Spleen (tissue), 7 donors: ENCODE data around the gene NPHP4.
A peak's percentile ranks its signal among the peaks of the same experiment; 100 is the strongest.
"Not testable (repeated sequence)": the region's sequence is repeated elsewhere in the genome, so short reads cannot be mapped to it uniquely, and the experiment has no call there.

Experiments used
- CTCF ChIP-seq, 11 experiments: fragments of 200-600 bp in 7 of 11; fragments of 450-650 bp in 4 of 11; sonication (generic) in 4 of 11; IDR thresholded peaks in 8 of 11; conservative IDR thresholded peaks in 3 of 11; 1 replicate in 7 of 11; 2 replicates in 4 of 11; pipeline versions ENCODE4 v1.4.0 to v1.8.0; 2016 to 2021; ENCODE audit warnings: antibody characterized with exemption in 11 of 11, inconsistent platforms in 4 of 11, mild to moderate bottlenecking in 1 of 11
- POLR2A ChIP-seq, 3 donors: fragments of 450-650 bp; IDR thresholded peaks; one replicate each; pipeline ENCODE4 v1.5.1; 2017; ENCODE audit warnings: antibody characterized with exemption in 3 of 3, mild to moderate bottlenecking in 1 of 3
- donor health status: DM: no; HTN: no; CAD: no; lungs with moderate emphysema.
- donor health status: DM: no; HTN: no; CAD: no.
- donor health status: DM: no; HTN: no; CAD: no.

- peak in 3 of 11 experiments; percentile 12 to 33 (median 24) for TF ChIP-seq CTCF (IDR thresholded peaks at IDR 0.05 in 8 of 11, conservative IDR thresholded peaks at IDR 0.05 in 3 of 11)
- not testable (repeated sequence) for TF ChIP-seq POLR2A (IDR thresholded peaks at IDR 0.05)
Observed at GRCh38 chr1:5893699-5894278, 98.4 kb downstream of the NPHP4 start.
